UCSD-AML1 (cell line): Measurements from ENCODE around the gene KATNB1.
"Not testable (repeated sequence)": the region's sequence is repeated elsewhere in the genome, so short reads cannot be mapped to it uniquely, and the experiment has no call there.

Experiments used
- DNase-seq: peaks from one replicate; lab custom pipeline; 2025; ENCODE audit not compliant: unreplicated experiment; lab: John Stamatoyannopoulos, UW

Gene KATNB1

GRCh38 chr16:57725151-57725550, 10.4 kb upstream of the KATNB1 start:
- DNase-seq: no peak

- no peak for DNase-seq
Observed at GRCh38 chr16:57725554-57725953, 10.0 kb upstream of the KATNB1 start.

GRCh38 chr16:57725976-57726375, 9.6 kb upstream of the KATNB1 start:
- no peak for DNase-seq

GRCh38 chr16:57726433-57726947, 9.1 kb upstream of the KATNB1 start:
- DNase-seq: no peak

- DNase-seq: no peak
Observed at GRCh38 chr16:57727610-57728009, 8.0 kb upstream of the KATNB1 start.

GRCh38 chr16:57728336-57729181, 7.0 kb upstream of the KATNB1 start:
- DNase-seq: no peak

- no peak for DNase-seq
Observed at GRCh38 chr16:57729182-57729484, 6.4 kb upstream of the KATNB1 start.

GRCh38 chr16:57729852-57730251, 5.7 kb upstream of the KATNB1 start:
- not testable (repeated sequence) for DNase-seq

- DNase-seq: no peak
Observed at GRCh38 chr16:57730771-57731730, 4.5 kb upstream of the KATNB1 start.

- no peak for DNase-seq
Observed at GRCh38 chr16:57732037-57732436, 3.5 kb upstream of the KATNB1 start.

- no peak for DNase-seq
Observed at GRCh38 chr16:57732714-57733113, 2.9 kb upstream of the KATNB1 start.

GRCh38 chr16:57734308-57734924, 1.2 kb upstream of the KATNB1 start:
- DNase-seq: no peak

- peak; percentile 100 for DNase-seq
Observed at GRCh38 chr16:57734925-57735754, 430 bp upstream of the KATNB1 start.

GRCh38 chr16:57736419-57737351, 1.1 kb downstream of the KATNB1 start:
- DNase-seq: peak; percentile 71

GRCh38 chr16:57738844-57739243, 3.3 kb downstream of the KATNB1 start:
- no peak for DNase-seq

GRCh38 chr16:57739756-57740422, 4.3 kb downstream of the KATNB1 start:
- DNase-seq: no peak

- no peak for DNase-seq
Observed at GRCh38 chr16:57740423-57741071, 5.0 kb downstream of the KATNB1 start.

- no peak for DNase-seq
Observed at GRCh38 chr16:57741660-57742191, 6.2 kb downstream of the KATNB1 start.
